Fibroblast of skin of left quadriceps (primary cell): ENCODE measurements around the gene SNX12.

Source experiments
- DNase-seq, 2 experiments: peaks; one replicate each; pipeline ENCODE4 v3.0.0-alpha.2; 2013; ENCODE audit warnings: low read depth in 2 of 2

Gene SNX12

GRCh38 chrX:71068044-71068918 lies at the start of gene SNX12:
Gene SNX12, minus strand, starts transcription at chrX:71068334. Its CDS starts 28 bp downstream, at chrX:71068306.
- DNase-seq: peak; percentile 86 to 87

- DNase-seq: no peak
Observed at GRCh38 chrX:71117358-71117757, 49.2 kb upstream of the SNX12 start.

- no peak for DNase-seq
Observed at GRCh38 chrX:71111921-71112431, 43.8 kb upstream of the SNX12 start.

- DNase-seq: no peak
Observed at GRCh38 chrX:71111141-71111843, 43.2 kb upstream of the SNX12 start, which contains the start of gene IL2RG. Gene IL2RG, minus strand, starts transcription at chrX:71111577. Its CDS starts 38 bp downstream, at chrX:71111539.

GRCh38 chrX:71109051-71109450 lies 40.9 kb upstream of the SNX12 start:
- no peak for DNase-seq

- DNase-seq: no peak
Observed at GRCh38 chrX:71107762-71108360, 39.7 kb upstream of the SNX12 start.

GRCh38 chrX:71107245-71107644 lies 39.1 kb upstream of the SNX12 start:
- no peak for DNase-seq

- DNase-seq: no peak
Observed at GRCh38 chrX:71106427-71106826, 38.3 kb upstream of the SNX12 start, which contains the start of gene CXorf65. Gene CXorf65, minus strand, starts transcription at chrX:71106740. Its CDS starts 184 bp downstream, at chrX:71106556.

- DNase-seq: no peak
Observed at GRCh38 chrX:71105628-71106027, 37.5 kb upstream of the SNX12 start.

- DNase-seq: no peak
Observed at GRCh38 chrX:71103110-71103983, 35.2 kb upstream of the SNX12 start.

GRCh38 chrX:71102292-71102691 lies 34.2 kb upstream of the SNX12 start:
- DNase-seq: no peak

GRCh38 chrX:71100581-71101505 lies 32.7 kb upstream of the SNX12 start:
- DNase-seq: no peak

GRCh38 chrX:71099736-71100135 lies 31.6 kb upstream of the SNX12 start:
- DNase-seq: no peak

- no peak for DNase-seq
Observed at GRCh38 chrX:71098951-71099506, 30.9 kb upstream of the SNX12 start.

GRCh38 chrX:71098302-71098701 lies 30.2 kb upstream of the SNX12 start:
- peak in 1 of 2 experiments; percentile 10 for DNase-seq

GRCh38 chrX:71096760-71097032 lies 28.6 kb upstream of the SNX12 start:
- DNase-seq: no peak

- DNase-seq: no peak
Observed at GRCh38 chrX:71095981-71096759, 28.0 kb upstream of the SNX12 start.

GRCh38 chrX:71095555-71095980 lies 27.4 kb upstream of the SNX12 start, which contains the start of gene FOXO4:
Gene FOXO4, plus strand, starts transcription at chrX:71095851. Its CDS starts 678 bp downstream, at chrX:71096529.
- DNase-seq: peak; percentile 57

- DNase-seq: no peak
Observed at GRCh38 chrX:71095033-71095432, 26.9 kb upstream of the SNX12 start.
